GM12878 (cell line): ENCODE measurements around the gene EEFSEC. TPM values are rescaled to one million over a fixed set of nuclear protein-coding genes. Genes with fewer than 3 reads are reported as not detected.

Source experiments
- ATAC-seq: fragments of 200-7000 bp; cut with Tn5 transposase; 3 replicates; pipeline ENCODE4 v1.9.1; 2020; ENCODE audit warnings: mild to moderate bottlenecking, moderate library complexity
- BruUV-seq: library from RNA; stranded (reverse); fragments of 400-500 nt; replicated peaks from 2 replicates; lab custom pipeline; 2021; lab: Mats Ljungman, UMichigan
- CTCF ChIA-PET: fragments of 300-600 bp; sonication (Branson Sonifier 250); formaldehyde crosslinking; extraction: SDS; loops from one replicate; lab custom pipeline; 2021; ENCODE audit warnings: inconsistent platforms; lab: Yijun Ruan, JAX
- POLR2A ChIA-PET: fragments of 350-600 bp; formaldehyde crosslinking; extraction: SDS; loops from one replicate; lab custom pipeline; 2021; ENCODE audit warnings: inconsistent platforms; lab: Charles Lee
- RAD21 ChIA-PET: fragments of 300-600 bp; sonication (Branson Sonifier 250); formaldehyde crosslinking; loops from one replicate; lab custom pipeline; 2023; ENCODE audit warnings: antibody characterized with exemption; ENCODE audit not compliant: unreplicated experiment; lab: Charles Lee
- SMC1A ChIA-PET: fragments of 300-600 bp; sonication (Branson Sonifier 250); formaldehyde crosslinking; loops from one replicate; lab custom pipeline; 2023; ENCODE audit not compliant: unreplicated experiment, uncharacterized antibody; lab: Charles Lee
- DNase-seq: peaks from one replicate; pipeline ENCODE4 v3.0.0-alpha.2; 2011; ENCODE audit warnings: low read depth, low spot score
- FAIRE-seq: peaks from 3 replicates; lab custom pipeline; 2011; peaks lifted over from hg19 to GRCh38; lab: Jason Lieb, UNC
- H2AFZ ChIP-seq: 2 replicates; pipeline ENCODE4 v1.6.0; 2011; ENCODE audit warnings: low read depth, low read length, control low read depth; ENCODE audit not compliant: control insufficient read depth
- H3K27ac ChIP-seq: 2 replicates; pipeline ENCODE4 v1.5.1; 2011; ENCODE audit warnings: control low read depth; ENCODE audit not compliant: control insufficient read depth, insufficient read depth
- H3K27me3 ChIP-seq, 2 experiments: replicated peaks in 1 of 2; 2 replicates each; pipeline versions ENCODE4 v1.6.0 to v1.6.1; 2011; ENCODE audit warnings: low read length in 1 of 2; ENCODE audit not compliant: control insufficient read depth in 2 of 2, insufficient read depth in 2 of 2
- H3K36me3 ChIP-seq, 2 experiments: 2 replicates each; pipeline ENCODE4 v1.5.1; 2011; ENCODE audit warnings: low read length in 1 of 2; ENCODE audit not compliant: control insufficient read depth in 2 of 2, insufficient read depth in 2 of 2
- H3K4me1 ChIP-seq: 2 replicates; pipeline ENCODE4 v1.6.1; 2011; ENCODE audit warnings: mild to moderate bottlenecking, low read length, moderate library complexity, mixed read lengths; ENCODE audit not compliant: control insufficient read depth, insufficient read depth
- H3K4me2 ChIP-seq: 2 replicates; pipeline ENCODE4 v1.6.0; 2011; ENCODE audit warnings: control low read depth; ENCODE audit not compliant: control insufficient read depth, insufficient read depth
- H3K4me3 ChIP-seq: fragments of 200-600 bp; sonication (generic); 2 replicates; pipeline ENCODE4 v1.5.1; 2016
- H3K79me2 ChIP-seq: 2 replicates; pipeline ENCODE4 v1.6.0; 2011; ENCODE audit warnings: low read length; ENCODE audit not compliant: control insufficient read depth, insufficient read depth
- H3K9ac ChIP-seq: 2 replicates; pipeline ENCODE4 v1.8.0; 2011; ENCODE audit warnings: low read length, control low read depth, mixed read lengths; ENCODE audit not compliant: control insufficient read depth, insufficient read depth
- H3K9me3 ChIP-seq: replicated peaks from 3 replicates; pipeline ENCODE4 v1.5.1; 2011; ENCODE audit warnings: mild to moderate bottlenecking, low read length; ENCODE audit not compliant: control insufficient read depth, insufficient read depth
- H4K20me1 ChIP-seq: 2 replicates; pipeline ENCODE4 v1.6.0; 2011; ENCODE audit not compliant: control insufficient read depth, insufficient read depth
- ASH2L ChIP-seq: fragments of 300-600, 200-600 bp; sonication (generic); IDR thresholded peaks from 2 replicates; pipeline ENCODE4 v1.6.1; 2017; ENCODE audit warnings: low read depth, mild to moderate bottlenecking, borderline replicate concordance
- ELK1 ChIP-seq: IDR thresholded peaks from 2 replicates; pipeline ENCODE4 v1.6.1; 2012; ENCODE audit warnings: low read depth, low read length, improper control_type of control experiment
- IKZF2 ChIP-seq, 2 experiments: fragments of 450-650 bp; IDR thresholded peaks; 2 replicates each; pipeline ENCODE4 v1.6.1; 2017; ENCODE audit warnings: mild to moderate bottlenecking in 2 of 2, moderate library complexity in 2 of 2
- IRF3 ChIP-seq: fragments of 450-650 bp; IDR thresholded peaks from 2 replicates; pipeline ENCODE4 v1.6.1; 2014; ENCODE audit warnings: mild to moderate bottlenecking
- NBN ChIP-seq: fragments of 450-650 bp; IDR thresholded peaks from 2 replicates; pipeline ENCODE4 v1.6.1; 2016
- PAX8 ChIP-seq: fragments of 450-650 bp; IDR thresholded peaks from 2 replicates; pipeline ENCODE4 v1.6.1; 2017; ENCODE audit warnings: mild to moderate bottlenecking, moderate library complexity
- PBX3 ChIP-seq: IDR thresholded peaks from 2 replicates; pipeline ENCODE4 v1.6.1; 2011; ENCODE audit warnings: mild to moderate bottlenecking, low read depth, low read length, moderate library complexity; ENCODE audit not compliant: insufficient replicate concordance
- PKNOX1 ChIP-seq: fragments of 450-650 bp; IDR thresholded peaks from 2 replicates; pipeline ENCODE4 v1.6.1; 2016; ENCODE audit warnings: mild to moderate bottlenecking
- PML ChIP-seq: IDR thresholded peaks from 2 replicates; pipeline ENCODE4 v1.6.1; 2012; ENCODE audit warnings: low read length, inconsistent platforms
- POLR2AphosphoS5 ChIP-seq: IDR thresholded peaks from 2 replicates; pipeline ENCODE4 v1.6.1; 2011; ENCODE audit warnings: mild to moderate bottlenecking, low read length, inconsistent platforms
- RAD51 ChIP-seq: fragments of 450-650 bp; IDR thresholded peaks from 2 replicates; pipeline ENCODE4 v1.6.1; 2016; ENCODE audit warnings: moderate library complexity, mild to moderate bottlenecking, inconsistent platforms
- RCOR1 ChIP-seq: conservative IDR thresholded peaks from 2 replicates; pipeline ENCODE4 v1.6.1; 2012; ENCODE audit warnings: low read depth, low read length, improper control_type of control experiment
- RUNX3 ChIP-seq: IDR thresholded peaks from 2 replicates; pipeline ENCODE4 v1.6.1; 2012; ENCODE audit warnings: low read length, inconsistent platforms
- SMC3 ChIP-seq: IDR thresholded peaks from 2 replicates; pipeline ENCODE4 v1.6.1; 2011; ENCODE audit warnings: low read length, improper control_type of control experiment, borderline replicate concordance
- SRF ChIP-seq, 2 experiments: IDR thresholded peaks; 2 replicates each; pipeline ENCODE4 v1.6.1; 2011; ENCODE audit warnings: low read depth in 2 of 2, low read length in 2 of 2, mild to moderate bottlenecking in 1 of 2, moderate library complexity in 1 of 2
- STAT1 ChIP-seq: fragments of 450-650 bp; conservative IDR thresholded peaks from 2 replicates; pipeline ENCODE4 v1.6.1; 2014; ENCODE audit warnings: antibody characterized with exemption, mild to moderate bottlenecking
- STAT3 ChIP-seq: IDR thresholded peaks from 2 replicates; pipeline ENCODE4 v1.6.1; 2011; ENCODE audit warnings: low read depth, low read length, improper control_type of control experiment
- SUPT20H ChIP-seq: IDR thresholded peaks from 2 replicates; pipeline ENCODE4 v1.6.1; 2011; ENCODE audit warnings: low read depth, mild to moderate bottlenecking, low read length, moderate library complexity, borderline replicate concordance; ENCODE audit not compliant: control insufficient read depth
- SUZ12 ChIP-seq: fragments of 200-600 bp; sonication (generic); IDR thresholded peaks from one replicate; pipeline ENCODE4 v1.6.1; 2018; ENCODE audit warnings: antibody characterized with exemption, mild to moderate bottlenecking; ENCODE audit not compliant: unreplicated experiment
- WGBS: methylation state at CpG from one replicate; pipeline ENCODE4 v1.1.6; 2016; ENCODE audit warnings: low lambda C conversion rate; ENCODE audit not compliant: insufficient replicate concordance, insufficient coverage; ENCODE audit errors: missing lambda C conversion rate; 5-methylcytosine and 5-hydroxymethylcytosine counted together
- in situ Hi-C: fragments of 300-500 bp; cut with MboI; formaldehyde crosslinking; loops from 9 replicates; pipeline ENCODE4 v1.14.3; 2018; ENCODE audit warnings: mixed read lengths
- intact Hi-C: fragments of 100-400 bp; cut with micrococcal nuclease; formaldehyde crosslinking; loops from one replicate; pipeline ENCODE4 v1.14.2; 2022; ENCODE audit not compliant: unreplicated experiment
- polyA plus RNA-seq, 11 experiments: library from polyadenylated mRNA; depleted of rRNA in 4 of 11; unstranded in 6 of 11; stranded (reverse) in 5 of 11; fragments of >200 nt; fragmentation: Nextera tagmentation in 4 of 11; fragmentation: Illumina TruSeq in 1 of 11; extraction: Ambion mirVana in 4 of 11; extraction: Trizol in 1 of 11; gene quantifications; 1 replicate in 1 of 11; 2 replicates in 10 of 11; pipeline versions ENCODE4 v1.2.1 to v1.2.3, GENCODE V29; 2011 to 2016; ENCODE audit warnings: inconsistent platforms in 2 of 11, missing spikeins in 2 of 11, low read depth in 1 of 11
- total RNA-seq, 4 experiments: library from RNA; depleted of rRNA in 3 of 4; stranded (reverse); fragments of >200 nt in 3 of 4; fragmentation: Illumina TruSeq in 1 of 4; extraction: Trizol in 1 of 4; gene quantifications; 2 replicates each; pipeline versions ENCODE4 v1.2.1 to v1.2.3, GENCODE V29; 2013 to 2021

Gene EEFSEC
- total and polyA plus RNA-seq, 10 of the 15 experiments (the other 5 are each of a cell fraction or from before 2014, with no cell fraction given) = 0.29 to 29.1 (median 16.1) TPM

GRCh38 chr3:128345196-128345595 is 191.9 kb downstream of the EEFSEC start (continued):
- no peak for TF ChIP-seq RUNX3
- TF ChIP-seq PML = no peak
- no peak for TF ChIP-seq SRF (IDR thresholded peaks at IDR 0.05; ENCODE audit: low read depth in 2 of 2, low read length in 2 of 2)

GRCh38 chr3:128346562-128346961 is 193.3 kb downstream of the EEFSEC start:
- peaks cover 10% of the 10 kb centered on the region for H3K4me1 ChIP-seq
- TF ChIP-seq ASH2L (no peak), SRF (IDR thresholded peaks at IDR 0.05; ENCODE audit: low read depth in 2 of 2, low read length in 2 of 2) (no peak), ELK1 (no peak), IKZF2 (IDR thresholded peaks at IDR 0.05) (no peak), SUPT20H (no peak), PAX8 (no peak), STAT1 (no peak), IRF3 (no peak), STAT3 (no peak), PKNOX1 (no peak), SMC3 (no peak), RAD51 (no peak), NBN (no peak), PBX3 (no peak), SUZ12 (no peak), POLR2AphosphoS5 (no peak), RCOR1 (no peak)
- no TSS peak for BruUV-seq
- intact Hi-C loops (no loop called here), in situ Hi-C loops (no loop called here)
- no peaks in the 10 kb centered on the region for H4K20me1 ChIP-seq
- H3K36me3 ChIP-seq = peaks cover 2 to 3% of the 10 kb centered on the region in 2 experiments; a peak in 3 of 4 replicates
- ATAC-seq (no peak), FAIRE-seq (no peak), DNase-seq (no peak)
- H3K27me3 ChIP-seq = no peaks in the 10 kb centered on the region
- CTCF ChIA-PET = interaction anchor here (0.6 kb wide), 1 partner anchor 411 kb away, joined by 3 read pairs; no protein-coding TSS in a partner anchor
- 86% methylated on average over 2 of the region's 2 CpGs for WGBS
- H3K4me3 ChIP-seq = no peak overlapping the region
- H2AFZ ChIP-seq = no peak overlapping the region
- no peak overlapping the region for H3K9ac ChIP-seq
- SMC1A ChIA-PET = no interaction called here
- POLR2A ChIA-PET = no interaction called here
- H3K9me3 ChIP-seq = no peaks in the 10 kb centered on the region
- no peak overlapping the region for H3K27ac ChIP-seq
- no peaks in the 10 kb centered on the region for H3K79me2 ChIP-seq
- RAD21 ChIA-PET = no interaction called here
- no peak overlapping the region for H3K4me2 ChIP-seq
